K562 (cell line): ENCODE measurements around the gene TASP1. TPM values are rescaled to one million over a fixed set of nuclear protein-coding genes. Genes with fewer than 3 reads are reported as not detected.

Experiments used
- ATAC-seq: fragments of 200-7000 bp; cut with Tn5 transposase; 3 replicates; pipeline ENCODE4 v1.9.1; 2020; ENCODE audit warnings: moderate library complexity
- BruUV-seq: library from RNA; stranded (reverse); fragments of 400-500 nt; replicated peaks from 2 replicates; lab custom pipeline; 2021; lab: Mats Ljungman, UMichigan
- CTCF ChIA-PET: fragments of 300-600 bp; formaldehyde crosslinking; extraction: SDS; loops from one replicate; lab custom pipeline; 2021; ENCODE audit warnings: low intra/inter-chr PET ratio; lab: Yijun Ruan, JAX
- POLR2A ChIA-PET: fragments of 300-600, 350-650 bp; sonication (Branson Sonifier 250); formaldehyde crosslinking; extraction: SDS; loops from one replicate; lab custom pipeline; 2021; ENCODE audit warnings: antibody characterized with exemption, inconsistent platforms; lab: Yijun Ruan, JAX
- DNase-seq, 4 experiments: peaks; one replicate each; pipeline versions ENCODE4 v3.0.0 to v3.0.0-alpha.2; 2011 to 2018; ENCODE audit warnings: low spot score in 3 of 4, mixed read lengths in 3 of 4; ENCODE audit errors: extremely low read depth in 1 of 4
- FAIRE-seq: peaks from 2 replicates; lab custom pipeline; 2011; peaks lifted over from hg19 to GRCh38; lab: Jason Lieb, UNC
- H2AFZ ChIP-seq: 2 replicates; pipeline ENCODE4 v1.6.0; 2011; ENCODE audit warnings: low read depth, low read length, control low read depth, inconsistent platforms
- H3K27ac ChIP-seq: fragments of 200-600 bp; 3 replicates; pipeline ENCODE4 v1.8.0; 2011; ENCODE audit warnings: low read depth, mild to moderate bottlenecking, control low read depth, inconsistent platforms, low read length, moderate library complexity, mixed read lengths; ENCODE audit errors: extremely low read depth
- H3K27me3 ChIP-seq, 2 experiments: fragments of 300-600 bp in 1 of 2; 2 replicates in 1 of 2; 3 replicates in 1 of 2; pipeline versions ENCODE4 v1.6.0 to v1.8.0; 2011; ENCODE audit warnings: inconsistent platforms in 2 of 2, low read length in 2 of 2, mild to moderate bottlenecking in 1 of 2, mixed read lengths in 1 of 2, moderate library complexity in 1 of 2; ENCODE audit not compliant: control insufficient read depth in 2 of 2, insufficient read depth in 2 of 2
- H3K36me3 ChIP-seq: fragments of 300-600 bp; 3 replicates; pipeline ENCODE4 v1.8.0; 2011; ENCODE audit warnings: mild to moderate bottlenecking, low read length, inconsistent platforms; ENCODE audit not compliant: control insufficient read depth, insufficient read depth
- H3K4me1 ChIP-seq, 2 experiments: fragments of 200-600 bp in 1 of 2; replicated peaks in 1 of 2; 2 replicates in 1 of 2; 3 replicates in 1 of 2; pipeline versions ENCODE4 v1.5.1 to v1.8.0; 2011; ENCODE audit warnings: inconsistent platforms in 2 of 2, low read length in 2 of 2, mild to moderate bottlenecking in 1 of 2, mixed read lengths in 1 of 2, moderate library complexity in 1 of 2; ENCODE audit not compliant: control insufficient read depth in 2 of 2, insufficient read depth in 2 of 2
- H3K4me2 ChIP-seq: 2 replicates; pipeline ENCODE4 v1.6.1; 2011; ENCODE audit warnings: low read length, control low read depth, inconsistent platforms, mixed read lengths; ENCODE audit not compliant: insufficient read depth
- H3K4me3 ChIP-seq: fragments of 200-600 bp; sonication (generic), shearing (Covaris generic); 2 replicates; pipeline ENCODE4 v1.5.1; 2016; ENCODE audit warnings: control low read depth, inconsistent platforms
- H3K79me2 ChIP-seq: fragments of 200-600 bp; 3 replicates; pipeline ENCODE4 v1.8.0; 2011; ENCODE audit warnings: low read length, inconsistent platforms; ENCODE audit not compliant: control insufficient read depth, insufficient read depth
- H3K9ac ChIP-seq, 2 experiments: 2 replicates each; pipeline versions ENCODE4 v1.6.0 to v1.6.1; 2011; ENCODE audit warnings: low read depth in 2 of 2, low read length in 2 of 2, control low read depth in 1 of 2, inconsistent platforms in 1 of 2, mild to moderate bottlenecking in 1 of 2, mixed read lengths in 1 of 2; ENCODE audit not compliant: insufficient read depth in 1 of 2
- H3K9me1 ChIP-seq: one replicate; pipeline ENCODE4 v1.6.0; 2011; ENCODE audit warnings: inconsistent platforms, mild to moderate bottlenecking, low read length, moderate library complexity; ENCODE audit not compliant: control insufficient read depth, insufficient read depth
- H3K9me3 ChIP-seq: replicated peaks from 2 replicates; pipeline ENCODE4 v1.5.1; 2011; ENCODE audit warnings: low read depth, low read length, inconsistent platforms; ENCODE audit not compliant: control insufficient read depth, insufficient read depth
- H4K20me1 ChIP-seq: replicated peaks from 2 replicates; pipeline ENCODE4 v1.6.1; 2011; ENCODE audit warnings: low read length, inconsistent platforms, mixed read lengths; ENCODE audit not compliant: control insufficient read depth, insufficient read depth
- ADNP ChIP-seq: fragments of 200-800 bp; sonication (Bioruptor generic); IDR thresholded peaks from 2 replicates; pipeline ENCODE4 v1.6.1; 2016; ENCODE audit warnings: missing genetic modification characterization, missing compliant biosample characterization
- BRCA1 ChIP-seq, 2 experiments: fragments of 450-650 bp in 1 of 2; sonication (generic) in 1 of 2; formaldehyde crosslinking in 1 of 2; IDR thresholded peaks; 2 replicates each; pipeline versions ENCODE4 v1.5.0 to v1.6.1; 2017 to 2020; ENCODE audit warnings: mild to moderate bottlenecking in 1 of 2, missing genetic modification reagents in 1 of 2
- CHD4 ChIP-seq: fragments of 200-600 bp; sonication (generic); IDR thresholded peaks from 3 replicates; pipeline ENCODE4 v1.6.1; 2012; ENCODE audit warnings: low read depth, mild to moderate bottlenecking, mixed read lengths, low read length, inconsistent platforms; ENCODE audit not compliant: insufficient read depth, insufficient replicate concordance, poor library complexity, severe bottlenecking
- ESRRA ChIP-seq: fragments of 450-650 bp; IDR thresholded peaks from 2 replicates; pipeline ENCODE4 v1.6.1; 2014; ENCODE audit warnings: low read depth, mild to moderate bottlenecking, moderate library complexity, borderline replicate concordance
- FOXJ3 ChIP-seq: sonication (generic); formaldehyde crosslinking; IDR thresholded peaks from 2 replicates; pipeline ENCODE4 v1.4.0; 2020; ENCODE audit warnings: mild to moderate bottlenecking, missing genetic modification reagents
- FOXK2 ChIP-seq, 2 experiments: fragments of 450-650 bp; IDR thresholded peaks in 1 of 2; conservative IDR thresholded peaks in 1 of 2; 2 replicates each; pipeline ENCODE4 v1.6.1; 2016; ENCODE audit warnings: low read depth in 2 of 2, mild to moderate bottlenecking in 1 of 2
- GATAD2B ChIP-seq: fragments of 450-650 bp; IDR thresholded peaks from 2 replicates; pipeline ENCODE4 v1.6.1; 2017; ENCODE audit warnings: mild to moderate bottlenecking, borderline replicate concordance
- ILF3 ChIP-seq: fragments of 450-650 bp; IDR thresholded peaks from 2 replicates; pipeline ENCODE4 v1.6.1; 2018; ENCODE audit warnings: antibody characterized with exemption, mild to moderate bottlenecking, moderate library complexity, borderline replicate concordance
- MCM7 ChIP-seq, 2 experiments: fragments of 450-650 bp; IDR thresholded peaks; 2 replicates each; pipeline ENCODE4 v1.6.1; 2016 to 2018
- OTX1 ChIP-seq: fragments of 450-650 bp; formaldehyde crosslinking; IDR thresholded peaks from 2 replicates; pipeline ENCODE4 v1.4.0; 2022; ENCODE audit warnings: mild to moderate bottlenecking
- PURB ChIP-seq: sonication (generic); formaldehyde crosslinking; IDR thresholded peaks from 2 replicates; pipeline ENCODE4 v1.9.0; 2021; ENCODE audit warnings: low read depth, mild to moderate bottlenecking, missing genetic modification reagents
- RBM39 ChIP-seq: fragments of 200-400 bp; formaldehyde crosslinking; optimal IDR thresholded peaks from 2 replicates; pipeline ENCODE3; 2018; ENCODE audit warnings: low read depth, low read length
- ZC3H8 ChIP-seq: fragments of 450-650 bp; IDR thresholded peaks from 2 replicates; pipeline ENCODE4 v1.6.1; 2017
- ZNF12 ChIP-seq: sonication (generic); formaldehyde crosslinking; IDR thresholded peaks from 2 replicates; pipeline ENCODE4 v1.4.0; 2020; ENCODE audit warnings: mild to moderate bottlenecking, missing genetic modification reagents
- ZNF263 ChIP-seq: sonication (generic); formaldehyde crosslinking; IDR thresholded peaks from 2 replicates; pipeline ENCODE4 v1.8.0; 2022; ENCODE audit warnings: mild to moderate bottlenecking, missing genetic modification reagents, borderline replicate concordance
- WGBS: fragments of 100-300 bp; shearing (Covaris generic); methylation state at CpG from one replicate; pipeline ENCODE4 v1.1.6; 2016; ENCODE audit warnings: low coverage, mixed read lengths; ENCODE audit not compliant: insufficient coverage; ENCODE audit errors: missing lambda C conversion rate; 5-methylcytosine and 5-hydroxymethylcytosine counted together
- in situ Hi-C: fragments of 300-500 bp; cut with MboI; formaldehyde crosslinking; loops from 4 replicates; pipeline ENCODE4 v1.15.0; 2018; ENCODE audit warnings: inconsistent platforms, mixed read lengths
- intact Hi-C: fragments of 100-400 bp; cut with micrococcal nuclease; formaldehyde crosslinking; loops from 2 replicates; pipeline ENCODE4 v1.14.2; 2022
- polyA plus RNA-seq, 8 experiments: library from polyadenylated mRNA; depleted of rRNA in 4 of 8; stranded (reverse) in 5 of 8; unstranded in 3 of 8; fragments of >200 nt; fragmentation: Nextera tagmentation in 2 of 8; fragmentation: Illumina TruSeq in 1 of 8; extraction: Ambion mirVana in 2 of 8; extraction: Trizol in 1 of 8; gene quantifications; 2 replicates each; pipeline versions ENCODE4 v1.2.1 to v1.2.3, GENCODE V29; 2011 to 2014; ENCODE audit warnings: inconsistent platforms in 1 of 8, missing spikeins in 1 of 8
- total RNA-seq, 7 experiments: library from RNA; depleted of rRNA in 6 of 7; stranded (reverse); fragments of >200 nt in 6 of 7; fragmentation: Illumina TruSeq in 2 of 7; extraction: Trizol in 2 of 7; gene quantifications; 2 replicates each; pipeline versions ENCODE4 v1.2.1 to v1.2.3, GENCODE V29; 2011 to 2021; ENCODE audit warnings: low replicate concordance in 1 of 7
- TF ChIP-seq, protein P1 (sequence below): IDR thresholded peaks from 2 replicates; pipeline ENCODE4 v1.6.1; 2012; ENCODE audit warnings: low read depth, low read length, improper control_type of control experiment, borderline replicate concordance

Gene TASP1
- total and polyA plus RNA-seq, 9 of the 15 experiments (the other 6 are each of a cell fraction or from before 2014, with no cell fraction given), result 3.7 to 10.6 (median 6.4) TPM

DNA sequence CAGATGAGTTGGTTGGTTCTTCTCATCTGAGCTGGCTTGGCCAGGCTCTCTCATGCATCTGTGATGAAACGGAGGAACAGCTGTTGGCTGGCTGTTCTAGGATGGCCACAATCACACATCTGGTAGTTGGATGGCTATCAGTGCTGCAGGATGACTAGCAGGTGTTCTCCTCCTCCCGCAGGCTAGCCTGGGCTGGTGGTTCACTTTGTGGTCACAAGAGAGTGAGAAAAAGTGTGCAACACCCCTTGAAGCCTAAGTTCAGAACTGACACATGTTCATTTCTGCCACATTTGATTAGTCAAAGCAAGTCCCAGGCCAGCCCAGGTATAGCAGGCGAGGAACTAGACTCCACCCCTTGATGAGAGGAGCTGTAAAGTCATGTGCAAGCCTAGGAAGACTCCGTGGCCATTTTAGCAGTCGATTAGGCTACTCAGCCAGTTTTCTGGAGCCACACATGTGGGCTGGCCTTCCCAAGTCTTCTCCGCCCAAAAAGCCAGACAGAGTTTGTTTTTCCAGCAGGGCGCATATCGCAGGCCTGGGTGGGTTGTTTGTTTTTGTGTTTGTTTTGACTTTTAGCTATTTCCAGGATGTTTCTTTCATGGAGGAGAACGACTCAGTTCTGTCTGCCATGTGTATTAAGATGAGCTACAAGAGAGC lies 296.9 kb downstream of the TASP1 start (continued):
- TF ChIP-seq ADNP (tag) (no peak), BRCA1 (IDR thresholded peaks at IDR 0.05) (no peak), BRCA1 (CRISPR knock-in tag; IDR thresholded peaks at IDR 0.05) (no peak), GATAD2B (no peak), FOXJ3 (CRISPR knock-in tag) (no peak), RBM39 (no peak)

GRCh38 chr20:13340088-13340487 lies 298.6 kb downstream of the TASP1 start:
- no peak overlapping the region for H3K4me2 ChIP-seq
- H3K4me3 ChIP-seq, result no peak overlapping the region
- H3K4me1 ChIP-seq, result no peaks in the 10 kb centered on the region; a peak in 1 of 5 replicates
- ChIA-PET CTCF (no interaction called here), POLR2A (no interaction called here)
- no TSS peak for BruUV-seq
- in situ Hi-C loops (no loop called here), intact Hi-C loops (no loop called here)
- peaks cover 0 to 4% of the 10 kb centered on the region in 2 experiments; a peak in 1 of 5 replicates for H3K27me3 ChIP-seq
- FAIRE-seq, result no peak
- no peaks in the 10 kb centered on the region for H3K79me2 ChIP-seq
- no peak overlapping the region for H3K9ac ChIP-seq
- 0% methylated on average over 2 of the region's 2 CpGs for WGBS
- no peaks in the 10 kb centered on the region for H3K36me3 ChIP-seq
- DNase-seq, result no peak
- no peaks in the 10 kb centered on the region for H4K20me1 ChIP-seq
- no peak overlapping the region for H3K27ac ChIP-seq
- no peak for ATAC-seq
- H3K9me3 ChIP-seq, result no peaks in the 10 kb centered on the region
- H2AFZ ChIP-seq, result no peak overlapping the region
- no peaks in the 10 kb centered on the region for H3K9me1 ChIP-seq
- no peak for TF ChIP-seq ZNF12 (CRISPR knock-in tag)
- no peak for TF ChIP-seq OTX1
- TF ChIP-seq FOXK2 (conservative IDR thresholded peaks at IDR 0.05 in 1 of 2, IDR thresholded peaks at IDR 0.05 in 1 of 2; ENCODE audit: low read depth in 2 of 2), result no peak
- TF ChIP-seq PURB, result no peak
- TF ChIP-seq ZNF263, result no peak
- TF ChIP-seq ESRRA, result no peak
- TF ChIP-seq ZC3H8, result no peak
- TF ChIP-seq, protein P1, sequence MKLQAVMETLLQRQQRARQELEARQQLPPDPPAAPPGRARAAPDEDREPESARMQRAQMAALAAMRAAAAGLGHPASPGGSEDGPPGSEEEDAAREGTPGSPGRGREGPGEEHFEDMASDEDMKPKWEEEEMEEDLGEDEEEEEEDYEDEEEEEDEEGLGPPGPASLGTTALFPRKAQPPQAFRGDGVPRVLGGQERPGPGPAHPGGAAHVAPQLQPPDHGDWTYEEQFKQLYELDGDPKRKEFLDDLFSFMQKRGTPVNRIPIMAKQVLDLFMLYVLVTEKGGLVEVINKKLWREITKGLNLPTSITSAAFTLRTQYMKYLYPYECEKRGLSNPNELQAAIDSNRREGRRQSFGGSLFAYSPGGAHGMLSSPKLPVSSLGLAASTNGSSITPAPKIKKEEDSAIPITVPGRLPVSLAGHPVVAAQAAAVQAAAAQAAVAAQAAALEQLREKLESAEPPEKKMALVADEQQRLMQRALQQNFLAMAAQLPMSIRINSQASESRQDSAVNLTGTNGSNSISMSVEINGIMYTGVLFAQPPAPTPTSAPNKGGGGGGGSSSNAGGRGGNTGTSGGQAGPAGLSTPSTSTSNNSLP, result no peak
- TF ChIP-seq CHD4, result no peak
- no peak for TF ChIP-seq ILF3
- TF ChIP-seq MCM7 (IDR thresholded peaks at IDR 0.05), result no peak
